ENCODE measurements around the gene IL1R1.

DNA sequence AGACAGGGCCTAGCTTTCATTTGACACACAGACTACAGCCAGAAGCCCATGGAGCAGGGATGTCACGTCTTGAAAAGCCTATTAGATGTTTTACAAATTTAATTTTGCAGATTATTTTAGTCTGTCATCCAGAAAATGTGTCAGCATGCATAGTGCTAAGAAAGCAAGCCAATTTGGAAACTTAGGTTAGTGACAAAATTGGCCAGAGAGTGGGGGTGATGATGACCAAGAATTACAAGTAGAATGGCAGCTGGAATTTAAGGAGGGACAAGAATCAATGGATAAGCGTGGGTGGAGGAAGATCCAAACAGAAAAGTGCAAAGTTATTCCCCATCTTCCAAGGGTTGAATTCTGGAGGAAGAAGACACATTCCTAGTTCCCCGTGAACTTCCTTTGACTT is 36.5 kb downstream of the IL1R1 start:
- TF ChIP-seq, protein P1, sequence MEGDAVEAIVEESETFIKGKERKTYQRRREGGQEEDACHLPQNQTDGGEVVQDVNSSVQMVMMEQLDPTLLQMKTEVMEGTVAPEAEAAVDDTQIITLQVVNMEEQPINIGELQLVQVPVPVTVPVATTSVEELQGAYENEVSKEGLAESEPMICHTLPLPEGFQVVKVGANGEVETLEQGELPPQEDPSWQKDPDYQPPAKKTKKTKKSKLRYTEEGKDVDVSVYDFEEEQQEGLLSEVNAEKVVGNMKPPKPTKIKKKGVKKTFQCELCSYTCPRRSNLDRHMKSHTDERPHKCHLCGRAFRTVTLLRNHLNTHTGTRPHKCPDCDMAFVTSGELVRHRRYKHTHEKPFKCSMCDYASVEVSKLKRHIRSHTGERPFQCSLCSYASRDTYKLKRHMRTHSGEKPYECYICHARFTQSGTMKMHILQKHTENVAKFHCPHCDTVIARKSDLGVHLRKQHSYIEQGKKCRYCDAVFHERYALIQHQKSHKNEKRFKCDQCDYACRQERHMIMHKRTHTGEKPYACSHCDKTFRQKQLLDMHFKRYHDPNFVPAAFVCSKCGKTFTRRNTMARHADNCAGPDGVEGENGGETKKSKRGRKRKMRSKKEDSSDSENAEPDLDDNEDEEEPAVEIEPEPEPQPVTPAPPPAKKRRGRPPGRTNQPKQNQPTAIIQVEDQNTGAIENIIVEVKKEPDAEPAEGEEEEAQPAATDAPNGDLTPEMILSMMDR (optimal IDR thresholded peaks at IDR 0.05 in 1 of 3, IDR thresholded peaks at IDR 0.05 in 1 of 3, conservative IDR thresholded peaks at IDR 0.05 in 1 of 3; ENCODE audit: extremely low read depth in 1 of 3, insufficient read depth in 2 of 3, low read length in 3 of 3), result no peak
- TF ChIP-seq EZH2 (IDR thresholded peaks at IDR 0.05; ENCODE audit: low read length), result no peak

Data from keratinocyte (primary cell).